ENCODE data around the gene SLC29A1.

The SLC29A1 gene

GRCh38 chr6:44270526-44271405 lies 47.4 kb downstream of the SLC29A1 start:
- DNase-seq = no peak

GRCh38 chr6:44271406-44271723 lies 48.0 kb downstream of the SLC29A1 start:
- no peak for DNase-seq

DNA sequence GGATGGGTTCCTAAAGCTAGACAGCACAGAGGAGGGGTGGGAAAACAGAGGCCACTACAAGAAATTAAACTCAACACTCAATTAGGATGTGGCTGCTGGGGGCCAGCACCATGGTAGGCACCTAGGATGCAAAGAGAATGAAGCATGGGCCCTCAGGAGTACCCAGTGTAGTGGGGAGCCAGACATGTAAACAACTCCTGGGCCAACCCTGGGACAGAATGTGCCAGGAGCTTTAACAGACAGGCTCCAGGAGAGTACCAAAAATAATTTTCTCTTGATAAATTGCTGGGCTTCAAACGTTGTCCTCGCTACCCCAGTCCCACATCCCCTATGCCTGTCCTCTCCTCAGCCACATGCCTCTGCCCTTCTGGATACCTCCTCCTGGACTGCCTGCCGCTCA lies 48.5 kb downstream of the SLC29A1 start:
- DNase-seq = no peak

DNA sequence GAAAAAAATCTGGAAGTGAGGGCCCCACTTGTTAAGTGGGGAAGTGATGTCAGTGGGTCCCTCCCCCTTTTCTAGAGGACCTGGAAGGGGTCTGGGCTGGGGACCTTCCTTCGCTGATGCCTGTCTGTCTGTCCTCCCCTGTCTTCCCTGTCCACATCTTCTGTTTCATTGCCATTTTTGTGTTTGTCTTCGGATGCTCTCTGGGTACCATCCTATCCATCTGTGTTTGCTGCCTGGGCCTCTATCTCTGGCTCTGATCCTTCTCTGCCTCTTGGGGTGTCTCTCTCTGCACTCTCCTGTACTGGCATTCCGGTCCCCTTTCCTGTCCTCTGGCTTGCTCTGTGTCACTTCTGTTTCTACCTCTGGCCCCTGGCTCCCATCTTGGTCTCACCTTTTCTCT lies 49.1 kb downstream of the SLC29A1 start:
- DNase-seq = no peak

DNA sequence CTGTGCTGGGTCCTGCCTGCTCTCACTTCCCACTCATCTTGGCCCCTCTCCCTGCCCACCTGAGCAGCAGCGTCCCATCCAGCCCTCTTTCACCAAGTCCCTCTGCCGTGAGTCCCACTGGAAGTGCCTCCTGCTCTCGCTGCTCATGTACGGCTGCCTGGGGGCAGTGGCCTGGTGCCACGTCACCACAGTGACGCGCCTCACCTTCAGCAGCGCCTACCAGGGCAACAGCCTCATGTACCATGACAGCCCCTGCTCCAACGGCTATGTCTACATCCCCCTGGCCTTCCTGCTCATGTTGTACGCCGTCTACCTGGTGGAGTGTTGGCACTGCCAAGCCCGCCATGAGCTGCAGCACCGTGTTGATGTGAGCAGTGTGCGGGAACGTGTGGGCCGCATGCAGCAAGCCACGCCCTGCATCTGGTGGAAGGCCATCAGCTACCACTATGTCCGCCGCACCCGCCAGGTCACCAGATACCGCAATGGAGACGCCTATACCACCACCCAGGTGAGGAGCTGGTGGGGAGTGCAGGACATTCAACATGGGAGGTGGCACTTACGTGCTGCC lies 49.7 kb downstream of the SLC29A1 start:
- DNase-seq = no peak

DNA sequence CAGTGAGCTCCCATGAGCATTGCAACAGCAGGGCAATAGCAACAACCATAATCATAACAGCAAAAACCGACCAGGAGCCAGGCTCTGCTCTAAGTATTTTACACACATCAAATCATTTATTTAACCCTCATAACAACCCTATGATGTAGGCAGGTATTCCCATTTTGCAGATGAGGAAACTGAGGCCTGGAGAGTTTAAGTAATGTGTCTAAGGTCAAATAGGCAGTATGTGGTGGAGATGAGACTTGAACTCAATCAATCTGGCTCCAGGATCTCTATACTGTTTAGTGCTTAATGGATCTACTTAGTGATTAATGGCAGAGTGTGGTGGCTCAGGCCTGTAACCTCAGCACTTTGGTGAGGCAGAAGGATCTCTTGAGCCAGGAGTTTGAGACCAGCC lies 50.2 kb downstream of the SLC29A1 start:
- DNase-seq = no peak

DNA sequence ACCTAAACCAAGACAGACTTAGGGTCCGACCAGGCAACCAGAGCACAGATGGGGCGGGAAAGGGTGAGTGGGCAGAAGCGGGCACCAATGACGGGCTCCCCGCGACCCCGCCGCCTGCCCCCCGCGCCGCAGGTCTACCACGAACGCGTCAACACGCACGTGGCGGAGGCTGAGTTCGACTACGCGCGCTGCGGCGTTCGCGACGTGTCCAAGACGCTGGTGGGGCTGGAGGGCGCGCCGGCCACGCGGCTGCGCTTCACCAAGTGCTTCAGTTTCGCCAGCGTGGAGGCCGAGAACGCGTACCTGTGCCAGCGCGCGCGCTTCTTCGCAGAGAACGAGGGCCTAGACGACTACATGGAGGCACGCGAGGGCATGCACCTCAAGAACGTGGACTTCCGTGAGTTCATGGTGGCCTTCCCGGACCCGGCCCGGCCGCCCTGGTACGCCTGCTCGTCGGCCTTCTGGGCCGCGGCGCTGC lies 51.9 kb downstream of the SLC29A1 start:
- no peak for DNase-seq

DNA sequence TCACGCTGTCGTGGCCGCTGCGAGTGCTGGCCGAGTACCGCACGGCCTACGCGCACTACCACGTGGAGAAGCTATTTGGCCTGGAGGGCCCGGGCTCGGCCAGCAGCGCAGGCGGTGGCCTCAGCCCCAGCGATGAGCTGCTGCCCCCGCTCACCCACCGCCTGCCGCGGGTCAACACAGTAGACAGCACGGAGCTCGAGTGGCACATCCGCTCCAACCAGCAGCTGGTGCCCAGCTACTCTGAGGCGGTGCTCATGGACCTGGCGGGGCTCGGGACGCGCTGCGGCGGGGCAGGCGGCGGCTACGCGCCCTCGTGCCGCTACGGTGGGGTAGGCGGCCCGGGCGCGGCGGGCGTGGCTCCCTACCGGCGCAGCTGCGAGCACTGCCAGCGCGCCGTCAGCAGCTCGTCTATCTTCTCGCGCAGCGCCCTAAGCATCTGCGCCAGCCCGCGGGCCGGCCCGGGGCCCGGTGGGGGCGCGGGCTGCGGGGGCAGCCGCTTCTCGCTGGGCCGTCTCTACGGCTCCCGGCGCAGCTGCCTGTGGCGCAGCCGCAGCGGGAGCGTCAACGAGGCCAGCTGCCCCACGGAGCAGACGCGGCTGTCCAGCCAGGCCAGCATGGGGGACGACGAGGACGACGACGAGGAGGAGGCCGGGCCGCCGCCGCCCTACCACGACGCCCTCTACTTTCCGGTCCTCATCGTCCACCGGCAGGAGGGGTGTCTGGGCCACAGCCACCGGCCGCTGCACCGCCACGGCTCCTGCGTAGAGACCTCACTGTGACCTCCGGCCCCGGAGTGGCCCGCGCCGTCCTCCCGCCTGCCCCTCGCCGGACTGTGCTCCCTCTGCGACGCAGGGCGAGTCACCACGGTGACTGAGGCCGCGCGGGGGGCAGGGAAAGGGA lies 52.6 kb downstream of the SLC29A1 start:
- DNase-seq = no peak

DNA sequence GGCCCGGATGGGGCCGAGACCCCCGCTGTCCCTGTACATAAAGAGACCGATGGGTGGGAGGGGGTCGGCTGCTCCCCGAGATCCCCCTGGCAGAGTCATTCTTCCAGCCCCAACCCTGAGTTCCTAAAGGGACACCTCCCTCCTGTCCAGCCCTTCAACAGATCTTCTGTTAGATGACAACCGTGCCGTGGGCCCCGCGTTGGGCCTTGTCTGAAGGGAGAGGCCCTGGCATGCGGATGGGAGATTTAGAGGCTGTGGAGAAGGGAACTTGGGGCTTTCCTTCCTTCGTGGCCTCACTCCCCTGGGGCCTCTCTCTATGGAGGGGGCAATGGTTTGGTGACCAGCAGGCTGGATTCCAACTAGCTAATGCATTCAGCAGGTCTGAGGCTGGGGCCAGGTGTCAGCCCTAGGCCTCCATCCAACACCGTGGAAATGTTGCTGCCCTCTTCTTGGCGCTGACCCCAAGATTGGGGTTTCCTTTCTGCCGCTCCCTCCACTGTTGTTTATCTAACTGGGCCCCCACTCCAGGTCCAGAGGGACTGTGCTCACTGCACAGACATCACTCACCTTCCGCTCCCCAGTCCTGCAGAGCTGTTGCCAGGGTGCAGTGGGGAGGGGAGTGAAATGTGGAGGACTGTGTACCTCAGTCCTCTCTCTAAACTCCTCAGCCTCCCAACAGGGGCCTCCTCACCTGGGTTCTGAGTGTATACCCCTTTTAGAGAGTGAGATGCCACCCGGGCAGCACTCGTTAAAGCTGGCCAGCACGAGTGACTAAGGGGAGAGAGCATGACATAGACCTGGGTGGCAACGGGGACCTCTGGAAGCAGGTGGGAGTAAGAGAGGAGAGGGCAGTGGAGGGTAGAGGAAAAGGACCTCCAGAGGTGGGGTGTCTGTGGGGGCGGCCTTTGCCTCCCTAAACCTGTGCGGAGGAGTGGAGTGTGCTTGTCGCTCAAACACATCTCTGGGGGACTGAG lies 53.6 kb downstream of the SLC29A1 start:
- no peak for DNase-seq

DNA sequence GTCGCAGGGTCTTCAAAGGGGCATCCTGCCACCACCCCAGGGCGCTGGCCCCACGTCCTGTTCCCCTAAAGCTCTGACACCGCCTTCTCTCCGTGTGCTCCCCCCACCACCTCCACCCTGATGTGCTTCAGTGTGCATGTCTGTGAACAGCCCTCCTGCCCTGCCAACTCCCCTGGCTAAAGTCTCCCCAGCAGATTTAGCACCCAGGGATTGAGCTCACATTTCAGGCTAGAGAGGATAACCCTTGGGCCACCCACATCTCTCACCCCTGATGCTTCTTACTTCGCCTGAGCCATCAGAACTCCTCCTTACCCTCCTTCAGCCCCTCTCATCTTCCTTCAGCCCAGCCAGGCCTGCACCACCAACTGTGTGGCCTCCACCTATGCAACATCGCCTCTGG lies 54.4 kb downstream of the SLC29A1 start:
- DNase-seq = no peak

- no peak for DNase-seq
These were observed 54.9 kb downstream of the SLC29A1 start for GRCh38 chr6:44278315-44278714.

GRCh38 chr6:44278774-44279697 lies 55.6 kb downstream of the SLC29A1 start:
- DNase-seq = no peak

Data from GOT3 (cell line).